Jurkat, Clone E6-1 (cell line): ENCODE measurements around the gene ADGRF5.

Experiments used
- DNase-seq: peaks from one replicate; pipeline ENCODE4 v3.0.0-alpha.2; 2011; ENCODE audit warnings: low read depth, low spot score
- H3K4me3 ChIP-seq: 2 replicates; pipeline ENCODE4 v1.5.1; 2011; ENCODE audit warnings: mild to moderate bottlenecking, low read length, control low read depth, moderate library complexity

The ADGRF5 gene

DNA sequence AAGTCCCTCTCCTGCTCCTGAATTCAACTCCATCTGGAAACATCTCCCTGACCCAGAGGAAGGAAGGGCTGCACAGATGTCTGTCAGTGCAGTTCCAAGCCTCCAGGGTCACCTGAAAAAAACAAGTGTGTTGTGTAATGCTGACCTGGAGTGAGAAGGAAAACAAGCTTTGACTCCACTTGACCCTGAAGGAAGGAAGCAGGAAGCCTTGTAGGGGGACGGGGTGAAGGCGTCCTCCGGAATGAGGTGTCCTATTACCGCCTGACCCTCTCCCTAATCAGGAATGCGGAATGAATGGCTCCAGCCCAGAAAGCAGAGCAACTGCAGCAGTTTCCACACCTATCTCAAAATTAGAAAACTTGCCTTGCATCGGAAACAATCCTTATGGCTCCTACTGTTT is 13.9 kb upstream of the ADGRF5 start:
- no peak overlapping the region for H3K4me3 ChIP-seq
- no peak for DNase-seq

DNA sequence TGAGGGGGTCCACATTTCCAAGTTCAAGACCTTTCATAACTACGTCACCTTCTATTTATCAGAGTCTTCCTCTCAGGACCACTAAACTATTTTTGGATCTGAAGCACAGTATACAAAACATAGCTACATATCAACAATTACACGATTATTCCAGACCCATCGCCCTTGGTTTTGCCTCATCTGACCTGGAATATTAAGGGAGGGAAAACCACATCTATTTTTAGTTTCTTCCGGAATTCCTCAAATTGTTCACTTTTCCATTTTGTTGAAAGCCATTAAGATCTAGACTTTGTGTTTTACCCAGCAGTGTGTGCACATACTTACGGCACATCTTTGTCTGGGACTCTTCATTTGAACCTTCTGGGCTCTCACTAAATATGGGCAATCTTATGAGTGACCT is 12.0 kb upstream of the ADGRF5 start:
- no peak for DNase-seq
- no peak overlapping the region for H3K4me3 ChIP-seq

DNA sequence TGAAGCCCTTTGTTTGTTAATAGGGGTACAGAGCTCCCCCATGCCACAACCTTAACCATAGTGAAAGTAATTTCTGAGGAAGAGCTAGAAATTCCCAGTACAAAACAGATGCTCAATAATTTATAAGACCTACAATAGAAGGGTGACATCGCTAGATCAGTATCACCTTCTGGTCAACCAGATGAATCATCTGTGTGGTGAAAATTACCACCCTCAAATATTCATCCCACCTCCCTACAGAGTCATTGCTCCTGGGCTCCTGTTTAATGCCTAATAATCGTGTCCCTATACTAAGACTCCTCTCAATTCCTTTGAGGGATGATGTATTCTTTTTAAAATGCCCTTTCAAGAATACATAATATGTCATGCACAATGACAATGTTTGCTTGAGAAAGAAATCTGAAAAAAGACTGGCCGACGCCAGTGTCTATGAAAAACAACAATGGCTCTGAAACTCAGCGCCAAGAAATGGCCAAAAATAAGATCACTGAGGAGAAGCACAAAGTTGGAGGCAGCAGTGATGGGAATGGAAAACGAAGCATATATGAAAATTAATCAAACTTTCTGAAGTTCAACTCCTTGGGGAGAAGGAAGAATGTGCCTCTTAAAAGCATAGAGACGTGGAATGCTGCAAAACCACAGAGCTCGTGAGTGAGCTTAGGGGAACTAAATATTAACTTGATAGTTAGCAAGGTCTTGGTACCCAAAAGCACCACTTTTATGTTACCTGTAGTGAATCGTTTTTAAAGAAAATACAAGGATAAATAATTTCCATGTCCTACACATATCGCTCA is 11.0 kb upstream of the ADGRF5 start:
- no peak overlapping the region for H3K4me3 ChIP-seq

DNA sequence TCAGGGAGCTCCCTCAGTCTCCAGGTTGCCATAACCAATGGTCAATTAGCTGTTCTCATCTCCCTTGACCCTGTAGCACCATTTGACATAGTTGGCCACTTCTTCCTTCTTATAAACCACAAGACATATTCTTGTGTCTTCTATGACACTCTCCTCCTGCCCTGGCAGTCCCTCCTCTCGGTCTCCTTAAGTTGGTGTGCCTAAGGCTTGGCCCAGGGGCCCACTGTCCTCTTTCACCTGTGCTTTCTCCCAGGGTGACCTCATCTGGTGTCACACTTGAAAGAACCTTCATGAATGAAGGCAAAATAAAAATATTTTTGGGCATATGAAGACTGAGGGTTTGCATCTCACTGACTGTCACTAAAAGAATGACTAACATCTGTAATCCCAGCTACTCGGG is 9.7 kb upstream of the ADGRF5 start:
- DNase-seq: no peak
- no peak overlapping the region for H3K4me3 ChIP-seq

More for the DNA sequence above, 11.0 kb upstream of the ADGRF5 start:
- DNase-seq: no peak

DNA sequence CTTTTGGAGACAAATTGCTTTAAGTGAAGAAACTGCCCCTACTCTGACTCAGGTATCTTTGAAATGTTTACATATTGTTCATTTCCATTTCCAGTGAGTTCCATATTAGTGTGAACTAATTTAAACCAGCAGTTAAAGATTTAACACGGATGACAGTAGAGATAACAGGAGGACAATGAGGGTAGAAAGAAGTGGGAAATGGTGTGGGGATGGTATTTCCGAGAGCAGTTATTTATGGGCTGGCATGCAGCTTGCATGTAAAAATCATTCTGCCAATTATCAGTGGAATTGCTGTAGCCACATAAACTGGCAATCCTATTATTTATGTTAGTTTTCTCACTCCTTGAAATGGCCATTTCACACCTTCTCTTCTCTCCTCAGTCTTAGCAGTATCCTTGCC is 8.6 kb upstream of the ADGRF5 start:
- no peak overlapping the region for H3K4me3 ChIP-seq
- no peak for DNase-seq

DNA sequence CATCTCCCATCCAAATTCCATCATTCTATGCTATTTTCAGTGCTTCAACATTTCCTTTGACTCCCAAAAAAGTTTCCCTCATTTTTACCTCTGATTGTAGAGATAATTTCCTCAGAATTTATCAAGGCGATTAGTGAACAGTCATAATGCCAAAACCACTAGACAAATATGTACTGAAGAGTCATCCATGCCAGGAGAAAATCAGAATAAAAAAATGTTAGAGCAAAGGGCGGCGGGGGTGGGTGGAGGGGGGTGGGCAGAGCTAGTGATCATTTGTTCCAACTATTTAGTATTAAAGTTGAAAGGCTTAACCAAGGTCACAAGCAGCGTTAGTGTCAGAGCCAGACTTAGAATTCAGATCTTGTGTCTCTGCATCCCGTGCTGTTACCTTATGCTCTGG is 5.3 kb upstream of the ADGRF5 start:
- H3K4me3 ChIP-seq: no peak overlapping the region
- no peak for DNase-seq

DNA sequence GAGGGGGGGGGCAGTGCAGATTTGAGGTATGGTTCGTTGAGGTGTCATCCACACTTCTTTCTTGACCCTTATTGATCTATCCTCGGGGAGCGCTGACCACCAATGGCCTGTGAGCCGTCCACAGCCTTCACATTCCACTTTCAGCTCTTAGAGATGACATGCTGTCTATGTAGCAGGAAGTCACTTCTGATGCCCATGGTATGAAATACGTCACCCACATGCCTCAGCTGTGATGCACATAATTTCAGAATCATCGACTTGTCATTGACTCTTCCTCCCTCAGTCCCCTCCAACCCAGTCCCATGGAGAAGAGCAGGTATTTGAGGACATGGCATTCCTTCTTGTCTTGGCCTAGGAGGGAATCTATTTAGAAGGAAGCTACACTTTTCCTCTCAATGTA is 4.7 kb upstream of the ADGRF5 start:
- no peak for DNase-seq
- H3K4me3 ChIP-seq: no peak overlapping the region

DNA sequence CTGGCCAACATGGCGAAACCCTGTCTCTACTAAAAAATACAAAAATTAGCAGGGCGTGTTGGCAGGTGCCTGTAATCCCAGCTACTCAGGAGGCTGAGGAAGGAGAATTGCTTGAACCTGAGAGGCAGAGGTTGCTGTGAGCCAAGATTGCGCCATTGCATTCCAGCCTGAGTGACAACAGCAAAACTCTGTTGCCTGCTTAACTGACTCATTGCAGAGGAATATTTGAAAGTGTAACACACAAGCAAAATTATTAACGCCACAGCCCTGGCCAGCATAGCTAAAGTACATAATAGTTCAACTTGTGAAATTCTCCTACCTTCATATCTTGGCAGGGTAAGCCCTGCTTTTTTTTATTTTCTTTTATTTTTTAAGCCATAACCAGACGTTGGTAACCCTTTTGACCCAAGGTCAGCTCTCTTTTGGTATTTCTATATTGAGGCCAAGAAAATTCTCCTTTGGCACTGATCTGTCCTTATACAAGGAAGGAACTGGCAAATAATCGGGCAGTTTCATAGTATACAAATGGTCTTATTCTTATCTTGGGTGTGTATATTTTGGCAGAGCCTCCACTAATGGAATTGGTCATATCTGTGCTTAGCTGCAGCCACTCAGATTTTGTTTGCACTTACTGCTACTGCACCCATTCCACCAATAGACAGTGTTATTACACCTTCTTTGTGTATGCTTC is 4.0 kb upstream of the ADGRF5 start:
- DNase-seq: no peak
- H3K4me3 ChIP-seq: no peak overlapping the region

DNA sequence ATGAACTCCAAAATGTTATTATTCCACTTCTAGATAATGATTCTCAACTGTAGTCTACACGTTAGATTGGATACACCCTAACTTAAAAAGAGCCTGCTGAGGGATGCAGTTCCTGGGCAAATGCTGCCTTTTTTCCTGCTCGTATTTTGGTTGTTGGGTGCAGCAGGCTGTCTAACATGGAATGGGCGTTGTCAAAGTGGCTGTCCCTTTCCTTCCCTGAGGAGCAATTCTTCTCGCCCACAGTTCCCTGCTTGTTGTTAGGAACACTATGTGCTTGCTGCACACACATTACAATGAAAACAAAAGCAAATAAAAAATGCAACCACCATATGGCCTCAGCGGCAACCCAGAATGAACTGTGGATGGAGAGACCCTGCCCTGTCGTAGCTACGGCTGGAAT is 1.7 kb upstream of the ADGRF5 start:
- no peak for DNase-seq
- no peak overlapping the region for H3K4me3 ChIP-seq

DNA sequence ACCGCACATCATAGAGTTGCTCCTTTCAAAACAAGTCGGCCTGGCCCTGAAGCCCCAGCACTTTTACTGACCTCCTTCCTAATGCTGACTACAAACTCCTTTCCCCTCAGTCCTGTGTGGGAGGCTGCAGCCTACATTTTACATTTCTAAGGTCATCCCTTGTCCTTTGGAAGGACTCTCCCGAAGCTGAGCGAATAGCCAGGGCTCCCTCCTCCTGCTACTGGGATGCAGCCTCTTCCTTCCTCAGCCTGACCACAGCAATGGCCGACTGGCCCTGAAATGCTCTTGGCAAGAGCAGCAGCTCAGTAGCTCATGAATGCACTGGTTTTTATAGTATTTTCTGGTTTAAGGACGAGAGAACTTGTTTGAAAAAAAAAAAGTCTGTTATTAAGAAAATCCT is 679 bp downstream of the ADGRF5 start:
- H3K4me3 ChIP-seq: no peak overlapping the region
- DNase-seq: no peak

DNA sequence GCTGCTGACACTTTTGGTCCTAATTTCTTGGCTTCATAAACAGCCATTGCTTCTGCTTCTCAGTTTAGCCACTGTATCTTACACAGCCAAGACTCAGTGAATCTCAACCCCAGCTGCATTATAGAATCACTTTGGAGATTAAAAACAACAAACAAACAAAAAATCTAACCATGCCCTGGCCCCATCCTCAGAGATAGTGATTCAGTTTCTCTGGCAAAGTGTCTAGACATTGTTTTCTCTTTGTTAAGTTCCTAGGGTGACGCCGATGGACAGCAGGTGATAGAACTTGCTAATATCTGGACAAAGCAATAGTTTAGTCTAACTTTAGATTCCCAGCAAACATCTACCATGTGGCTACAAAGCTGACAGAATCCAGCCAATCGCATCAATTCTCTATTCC is 2.9 kb downstream of the ADGRF5 start:
- DNase-seq: no peak
- H3K4me3 ChIP-seq: no peak overlapping the region

DNA sequence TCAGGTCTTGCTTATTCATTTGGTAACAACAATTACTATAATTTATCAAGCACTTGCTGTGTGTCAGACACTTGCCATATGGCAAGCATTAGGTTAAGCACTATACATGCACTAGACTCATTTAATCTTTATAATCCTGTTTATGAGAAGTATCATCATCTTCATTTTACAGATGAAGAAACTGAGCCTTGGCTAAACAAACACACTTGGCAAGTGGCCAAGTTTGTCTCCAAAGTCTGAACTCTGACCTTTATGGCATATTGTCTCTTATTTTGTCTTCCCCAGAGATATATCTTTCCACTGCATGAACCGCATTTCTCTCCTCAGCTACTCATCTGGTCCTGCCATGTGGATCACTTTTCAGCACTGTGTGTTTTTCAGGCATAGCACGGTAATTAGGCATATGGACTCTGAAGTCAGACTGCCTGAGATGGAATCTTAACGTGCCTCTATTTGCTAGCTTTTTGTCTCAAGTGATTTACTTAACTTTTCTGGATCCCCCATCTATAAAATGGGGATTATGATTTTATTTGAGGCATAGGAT is 4.7 kb downstream of the ADGRF5 start:
- no peak for DNase-seq
- no peak overlapping the region for H3K4me3 ChIP-seq

DNA sequence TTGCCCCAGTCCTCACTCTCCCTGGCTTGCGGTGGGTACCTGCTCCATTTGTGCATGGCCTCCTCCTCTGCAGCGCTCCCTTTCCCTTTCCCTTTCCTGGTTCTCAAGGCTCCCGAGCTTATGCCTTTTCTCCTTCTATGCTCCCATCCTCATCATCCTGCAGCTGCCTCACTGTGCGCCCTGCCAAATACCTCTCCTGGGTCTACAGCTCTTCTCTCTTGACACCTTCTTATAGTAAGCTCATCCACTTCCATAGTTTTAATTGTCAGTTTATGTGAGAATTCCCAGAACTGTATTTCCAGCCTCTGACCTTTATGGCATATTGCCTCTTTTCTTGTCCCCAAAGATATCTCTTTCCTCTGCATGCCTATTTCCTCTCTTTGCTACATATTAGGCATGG is 5.9 kb downstream of the ADGRF5 start:
- H3K4me3 ChIP-seq: no peak overlapping the region
- no peak for DNase-seq

DNA sequence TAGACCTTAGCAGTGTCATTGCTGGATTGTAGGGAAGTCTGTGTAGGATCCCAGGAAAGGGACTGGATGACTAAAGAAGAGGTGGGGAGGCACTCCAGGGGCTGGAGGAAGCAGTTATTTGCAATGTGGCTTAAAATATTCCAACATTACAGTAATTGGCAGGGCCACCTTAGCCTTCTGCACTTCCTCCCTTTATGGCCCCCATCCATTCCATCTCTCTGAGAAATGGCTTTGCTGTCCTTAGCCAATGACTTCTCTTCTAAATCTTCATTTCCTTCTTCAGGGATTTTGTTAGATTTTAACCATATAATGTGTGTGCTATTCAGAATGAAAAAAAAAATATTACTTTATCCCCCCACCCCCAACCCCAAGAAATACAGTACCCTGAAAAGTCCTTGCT is 6.4 kb downstream of the ADGRF5 start:
- no peak for DNase-seq
- no peak overlapping the region for H3K4me3 ChIP-seq

DNA sequence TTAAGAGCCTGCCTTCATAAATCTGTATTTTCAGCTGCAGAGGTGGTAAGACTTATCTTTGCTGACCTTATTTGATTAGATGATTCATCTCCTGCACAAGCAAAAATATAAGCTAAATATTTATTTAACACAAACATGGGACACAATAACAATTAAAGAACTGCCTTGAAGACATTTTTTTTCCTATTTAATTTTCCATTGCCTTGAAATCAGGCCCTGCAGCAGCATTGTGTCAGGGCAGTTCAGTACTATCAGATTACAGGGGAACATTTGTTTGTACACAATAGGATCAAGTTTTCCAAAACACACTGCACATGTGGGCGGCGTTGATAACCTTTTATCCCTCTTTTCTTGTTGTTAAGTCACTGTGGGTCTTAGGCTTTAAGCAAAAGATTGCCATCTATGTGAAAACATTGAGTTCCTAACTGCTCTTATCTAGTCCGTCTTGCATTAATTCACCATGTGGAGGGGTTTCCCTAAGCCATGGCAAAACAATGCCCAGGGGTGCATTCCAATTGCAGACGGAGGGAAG is 7.4 kb downstream of the ADGRF5 start:
- no peak for DNase-seq
- H3K4me3 ChIP-seq: no peak overlapping the region

DNA sequence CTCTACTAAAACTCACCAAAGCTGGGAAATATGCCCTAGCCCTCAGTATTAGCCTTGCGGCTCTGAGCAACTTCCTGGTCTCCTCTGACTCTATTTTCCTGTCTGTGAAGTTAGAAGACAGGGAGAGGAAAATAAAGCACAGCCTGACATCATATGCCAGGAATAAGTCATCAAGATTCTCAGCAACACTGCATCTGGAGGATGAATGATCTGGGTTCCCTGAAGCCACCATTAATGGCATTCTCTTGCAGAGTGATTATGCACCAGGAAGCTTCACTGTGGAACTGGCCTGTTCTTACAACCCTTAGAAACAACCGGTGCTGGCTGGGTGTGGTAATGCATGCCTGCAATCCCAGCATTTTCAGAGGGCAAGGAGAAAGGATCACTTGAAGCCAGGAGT is 12.4 kb downstream of the ADGRF5 start:
- no peak for DNase-seq
- H3K4me3 ChIP-seq: no peak overlapping the region

DNA sequence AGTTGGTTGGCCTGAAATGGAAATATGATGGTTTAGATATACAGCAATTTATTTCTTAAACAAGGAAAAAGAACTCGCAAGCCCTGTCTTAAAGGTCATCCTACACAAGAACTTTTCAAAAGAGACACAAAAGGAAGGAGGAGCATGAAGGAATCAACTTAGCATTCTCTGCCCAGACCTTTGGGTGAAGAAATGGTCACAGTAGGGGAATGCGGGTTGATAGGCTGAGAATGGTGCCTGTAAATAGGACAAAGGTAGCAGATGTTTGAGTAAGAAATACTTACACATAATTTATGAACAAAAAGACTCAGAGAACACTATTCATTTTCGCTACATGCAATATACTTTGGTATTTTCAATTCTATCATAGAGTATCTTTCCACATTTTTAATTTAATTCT is 15.0 kb downstream of the ADGRF5 start:
- H3K4me3 ChIP-seq: no peak overlapping the region
- no peak for DNase-seq

DNA sequence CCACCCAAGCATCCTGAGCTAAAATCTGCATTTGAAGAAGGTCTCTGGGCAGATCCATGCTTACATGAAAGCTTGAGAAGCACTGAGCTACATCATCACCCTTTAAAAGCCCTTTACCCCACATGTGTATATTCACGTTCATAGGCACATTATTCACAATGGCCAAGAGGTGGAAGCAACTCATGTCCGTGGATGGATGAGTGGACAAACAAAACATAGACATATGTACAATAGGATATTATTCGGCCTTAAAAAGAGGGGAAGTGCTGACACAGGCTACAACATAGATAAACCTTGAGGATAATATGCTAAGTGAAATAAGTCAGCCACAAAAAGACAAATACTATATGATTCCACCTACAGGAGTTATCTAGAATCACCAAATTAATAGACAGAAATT is 17.6 kb downstream of the ADGRF5 start:
- no peak for DNase-seq
- no peak overlapping the region for H3K4me3 ChIP-seq

DNA sequence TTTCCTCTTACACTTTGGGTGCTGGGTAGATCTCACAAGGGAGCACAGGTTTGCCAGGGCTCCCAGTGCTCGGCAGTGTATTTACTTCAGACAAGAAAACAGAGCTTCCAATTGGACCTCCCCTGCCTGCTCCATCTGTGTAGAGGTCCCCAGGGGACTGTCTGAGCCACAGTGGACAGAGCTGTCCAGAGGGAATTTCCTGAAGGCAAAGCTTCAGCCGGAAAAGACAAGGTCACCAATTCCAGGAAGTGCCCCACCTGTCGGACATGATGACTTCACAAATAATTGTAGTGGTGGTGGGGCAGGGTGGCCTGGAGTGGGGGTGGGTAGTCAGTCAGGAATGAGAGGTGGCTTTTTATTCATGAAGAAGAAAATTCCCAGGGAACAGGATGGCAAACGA is 18.6 kb downstream of the ADGRF5 start:
- no peak overlapping the region for H3K4me3 ChIP-seq
- no peak for DNase-seq

DNA sequence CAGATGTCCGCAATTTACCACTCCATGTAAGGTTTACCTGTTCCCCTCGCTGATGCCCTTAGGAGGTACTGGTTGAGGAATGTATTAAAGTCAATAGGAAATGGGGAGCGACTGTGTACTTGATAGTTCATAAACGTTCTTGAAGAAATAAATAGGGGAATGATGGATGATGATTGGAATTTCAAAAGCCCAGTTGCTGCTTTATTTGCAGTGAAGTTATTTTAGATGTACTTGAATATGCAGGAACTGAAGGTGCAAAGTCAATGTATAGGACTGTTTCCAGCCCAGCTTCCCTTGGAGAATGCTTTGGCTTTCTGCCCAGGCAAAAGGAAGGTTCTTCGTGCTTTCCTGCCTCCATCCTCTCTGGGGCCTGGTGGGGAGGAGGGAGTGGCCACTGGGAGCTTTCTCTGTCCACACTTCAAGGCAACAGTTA is 19.8 kb downstream of the ADGRF5 start:
- DNase-seq: no peak

More for the DNA sequence above, 19.8 kb downstream of the ADGRF5 start:
- no peak overlapping the region for H3K4me3 ChIP-seq
